Measurements from ENCODE around the gene MCF2L.

MCF2L gene

GRCh38 chr13:112979406-112979902 lies 10.4 kb downstream of the MCF2L start:
- no peak for DNase-seq (ENCODE audit: low spot score)

DNA sequence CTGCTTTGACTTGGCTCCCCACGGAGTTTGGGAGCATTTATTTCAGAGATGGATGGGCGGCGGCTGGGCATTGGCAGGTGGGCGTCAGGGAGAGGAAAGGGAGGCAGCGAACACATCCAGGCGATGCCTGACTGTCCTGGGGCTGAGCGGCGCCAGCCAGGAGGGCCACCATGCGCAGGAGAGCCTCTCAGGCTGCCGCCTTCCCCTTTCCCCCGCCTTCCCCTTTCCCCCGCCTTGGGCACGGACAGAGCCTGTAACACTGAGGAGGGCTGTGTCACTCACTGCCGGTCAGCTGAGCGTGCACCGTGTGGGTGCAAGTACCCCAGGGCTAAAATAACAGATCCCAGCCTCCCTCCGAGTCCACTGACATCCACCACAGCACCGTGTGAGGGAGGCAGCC lies 11.4 kb downstream of the MCF2L start:
- DNase-seq (ENCODE audit: low spot score): no peak

DNA sequence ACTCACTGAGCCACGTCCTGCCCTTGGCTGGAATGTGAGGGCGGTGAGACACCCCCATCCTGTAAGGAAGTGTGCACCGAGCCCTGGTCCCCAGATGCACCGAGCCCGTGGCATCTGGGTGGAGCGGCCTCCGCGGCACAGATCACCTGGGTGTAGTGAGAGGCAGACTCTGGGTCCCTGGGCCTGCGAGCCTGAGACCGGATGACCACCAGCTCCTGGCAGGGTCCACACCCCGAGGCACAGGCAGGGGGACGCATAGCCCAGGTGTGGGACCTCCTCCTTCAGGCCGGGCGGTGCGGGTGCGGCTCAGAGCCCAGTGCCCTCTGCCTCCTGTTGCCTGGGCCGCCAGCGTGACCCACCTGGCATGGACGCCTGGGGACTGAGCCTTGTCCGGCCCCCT lies 12.4 kb downstream of the MCF2L start:
- DNase-seq (ENCODE audit: low spot score): no peak

- DNase-seq (ENCODE audit: low spot score): no peak
Observed at GRCh38 chr13:112982281-112983041, 13.4 kb downstream of the MCF2L start.

DNA sequence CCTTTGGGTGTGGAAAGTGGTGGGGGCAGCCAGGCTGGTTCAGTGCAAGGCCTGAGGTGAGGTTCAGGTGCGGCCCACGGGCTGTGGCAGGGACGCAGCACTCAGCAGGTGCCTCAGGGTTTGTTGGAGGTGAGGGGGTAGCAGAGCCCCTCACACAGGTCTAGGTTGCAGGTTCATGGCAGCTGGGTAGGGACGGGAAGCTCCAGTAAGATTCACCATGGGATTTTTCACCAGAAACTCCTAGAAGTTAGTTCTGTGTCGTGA lies 14.0 kb downstream of the MCF2L start:
- DNase-seq (ENCODE audit: low spot score): no peak

GRCh38 chr13:112983428-112984196 lies 14.6 kb downstream of the MCF2L start:
- no peak for DNase-seq (ENCODE audit: low spot score)

DNA sequence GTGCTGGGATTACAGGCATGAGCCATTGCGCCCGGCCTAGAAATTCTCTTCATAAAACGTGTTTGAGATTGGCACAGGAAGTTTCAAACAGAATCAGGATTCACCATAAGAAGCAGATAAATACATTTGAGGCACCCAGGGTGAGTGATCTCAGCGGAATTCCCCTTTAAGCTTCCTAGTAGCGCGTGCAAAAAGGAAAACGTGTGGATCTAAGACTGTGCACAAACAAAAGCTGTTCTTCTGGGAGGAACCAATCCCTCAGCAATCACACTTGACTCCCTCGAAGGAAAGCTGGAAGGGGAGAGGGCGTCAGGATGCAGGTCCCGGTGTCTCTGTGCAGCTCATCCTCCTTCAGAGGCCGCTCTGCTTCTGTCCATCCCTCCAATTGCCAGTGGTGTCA lies 15.5 kb downstream of the MCF2L start:
- DNase-seq (ENCODE audit: low spot score): no peak

GRCh38 chr13:112984954-112985802 lies 16.2 kb downstream of the MCF2L start:
- no peak for DNase-seq (ENCODE audit: low spot score)

DNA sequence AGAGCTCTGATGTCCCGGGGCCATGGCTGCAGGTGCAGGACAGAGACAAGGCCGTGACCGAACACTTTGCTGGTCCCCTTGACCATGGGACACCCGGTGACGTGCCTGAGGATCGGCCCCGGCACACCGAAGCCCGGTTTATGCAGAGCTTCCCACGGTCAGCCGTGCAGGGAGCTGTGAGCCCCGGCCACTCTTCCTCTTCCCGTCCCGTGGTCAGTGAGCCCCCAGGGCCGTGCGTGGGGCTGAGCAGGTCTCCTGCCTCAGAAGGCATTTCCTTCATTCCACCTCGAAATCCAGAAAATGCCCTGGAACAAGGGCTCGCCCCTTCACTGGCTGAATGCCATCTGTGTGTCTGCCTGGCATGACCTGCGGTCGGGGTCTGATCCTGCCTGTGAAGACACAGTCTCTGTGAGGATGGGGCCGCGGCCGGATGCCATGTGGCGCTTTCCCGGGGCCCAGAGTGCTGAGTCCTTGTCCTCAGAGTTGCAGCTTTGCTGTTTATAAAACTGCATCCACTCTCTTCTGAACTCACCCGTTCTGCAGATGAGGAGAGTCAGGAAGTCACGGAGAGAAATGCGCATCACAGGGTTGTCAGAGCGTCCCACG lies 16.9 kb downstream of the MCF2L start:
- DNase-seq (ENCODE audit: low spot score): no peak

GRCh38 chr13:112986470-112986869 lies 17.5 kb downstream of the MCF2L start:
- no peak for DNase-seq (ENCODE audit: low spot score)

DNA sequence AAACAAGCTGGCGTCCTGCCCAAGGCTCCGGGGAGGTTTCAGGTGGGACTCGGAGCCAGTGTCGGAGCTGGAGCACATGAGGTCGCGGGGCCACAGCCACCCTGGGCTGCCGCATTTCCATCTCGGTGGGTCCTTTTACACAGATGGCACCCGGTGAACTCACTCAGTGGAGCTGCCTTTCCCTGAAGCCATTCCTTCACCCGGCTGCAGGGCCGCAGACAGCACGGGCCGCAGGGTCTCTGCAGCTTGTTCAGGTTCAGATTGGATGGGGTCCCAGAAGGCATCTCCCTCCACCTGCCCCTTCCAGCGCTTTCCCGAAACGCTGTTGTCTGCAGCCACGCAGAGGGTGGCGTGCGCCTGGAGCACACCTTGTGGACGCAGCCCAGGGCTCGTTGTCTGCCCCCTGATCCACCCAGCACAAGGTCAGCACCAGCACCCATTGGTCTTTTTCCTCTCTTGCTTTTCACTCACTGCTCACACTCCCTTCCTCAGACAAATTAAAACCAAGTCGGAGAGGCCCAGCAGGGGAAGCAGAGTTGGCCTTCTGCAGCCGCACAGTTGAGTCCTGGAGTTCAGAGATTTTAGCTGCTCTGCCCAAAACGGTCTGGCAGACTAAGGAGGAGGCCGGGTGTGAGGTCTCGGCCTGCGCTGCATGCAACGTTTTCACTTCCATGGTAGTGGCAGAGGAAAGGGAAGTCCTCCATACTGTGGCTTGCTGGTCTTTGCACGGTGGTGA lies 18.1 kb downstream of the MCF2L start:
- no peak for DNase-seq (ENCODE audit: low spot score)

- DNase-seq (ENCODE audit: low spot score): no peak
Observed at GRCh38 chr13:112987682-112988024, 18.6 kb downstream of the MCF2L start.

DNA sequence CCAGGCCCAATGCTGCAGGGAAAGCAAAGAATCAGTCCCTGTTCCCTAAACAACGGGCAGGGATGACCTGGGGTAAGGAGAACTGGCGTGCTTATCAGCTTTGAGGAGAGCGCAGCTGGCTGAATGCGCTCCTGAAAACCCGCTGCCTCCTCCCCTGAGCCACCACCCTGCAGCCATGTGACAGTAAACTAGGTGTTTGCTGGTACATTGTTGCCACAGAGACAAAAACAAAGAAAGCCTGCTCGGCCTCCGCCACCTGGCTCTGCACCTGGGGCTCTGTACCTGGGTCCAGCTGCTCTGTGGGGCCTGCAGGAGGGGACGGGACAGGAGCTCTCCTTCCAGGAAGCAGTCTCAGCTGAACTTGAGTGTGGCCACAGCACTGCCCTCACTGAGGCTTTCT lies 21.8 kb downstream of the MCF2L start:
- DNase-seq (ENCODE audit: low spot score): no peak

DNA sequence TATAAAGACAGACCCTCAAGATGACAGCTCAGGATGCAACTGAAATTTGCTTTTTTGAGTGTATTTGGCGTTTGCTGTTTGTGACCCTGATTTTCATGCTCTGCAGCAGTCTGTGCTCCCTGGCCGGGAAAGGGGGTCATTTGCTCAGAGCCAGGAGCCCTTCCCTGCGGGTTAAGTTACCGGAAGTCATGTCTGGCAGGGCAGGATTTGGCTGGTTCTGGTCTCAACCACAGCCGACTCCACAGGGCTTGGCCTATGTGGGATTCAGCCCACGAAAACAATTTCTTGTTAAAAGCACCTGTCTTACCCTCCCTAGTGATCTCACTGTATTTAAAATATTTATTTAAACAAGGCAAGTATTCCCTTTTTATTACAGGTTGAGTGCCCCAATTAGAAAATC lies 22.6 kb downstream of the MCF2L start:
- no peak for DNase-seq (ENCODE audit: low spot score)

- no peak for DNase-seq (ENCODE audit: low spot score)
Observed at GRCh38 chr13:112992931-112993680, 24.1 kb downstream of the MCF2L start.

DNA sequence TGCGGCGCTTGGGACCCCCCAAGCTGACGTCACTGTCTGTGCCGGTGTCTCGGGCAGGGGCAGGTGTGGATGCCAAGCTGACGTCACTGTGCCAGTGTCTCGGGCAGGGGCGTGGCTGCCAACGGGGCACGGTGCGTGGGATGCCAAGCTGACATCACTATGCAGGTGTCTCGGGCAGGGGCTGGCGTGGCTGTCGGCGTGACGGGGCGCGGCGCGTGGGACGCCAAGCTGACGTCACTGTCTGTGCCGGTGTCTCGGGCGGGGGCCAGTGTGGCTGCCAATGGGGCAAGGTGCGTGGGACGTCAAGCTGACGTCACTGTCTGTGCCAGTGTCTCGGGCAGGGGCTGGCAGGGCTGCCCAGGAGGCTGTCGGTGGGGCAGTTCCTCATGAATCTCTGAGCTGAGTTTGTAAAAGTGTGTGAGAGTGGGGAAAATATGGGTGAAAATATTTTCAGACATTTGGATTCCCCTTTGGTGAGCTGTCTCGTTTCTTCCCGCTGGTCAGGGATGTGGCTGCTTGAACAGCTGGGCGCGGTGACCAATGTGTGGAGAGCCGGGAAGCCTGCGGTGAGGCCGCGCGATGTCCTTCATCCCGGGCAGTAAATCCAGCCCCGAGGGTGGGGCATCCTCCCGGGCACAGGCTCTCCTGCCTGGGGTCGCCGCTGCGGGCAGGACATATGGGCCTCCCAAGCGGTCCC lies 25.2 kb downstream of the MCF2L start:
- DNase-seq (ENCODE audit: low spot score): no peak

- no peak for DNase-seq (ENCODE audit: low spot score)
Observed at GRCh38 chr13:112994781-112995355, 25.9 kb downstream of the MCF2L start.

GRCh38 chr13:112995395-112996191 lies 26.6 kb downstream of the MCF2L start:
- no peak for DNase-seq (ENCODE audit: low spot score)

DNA sequence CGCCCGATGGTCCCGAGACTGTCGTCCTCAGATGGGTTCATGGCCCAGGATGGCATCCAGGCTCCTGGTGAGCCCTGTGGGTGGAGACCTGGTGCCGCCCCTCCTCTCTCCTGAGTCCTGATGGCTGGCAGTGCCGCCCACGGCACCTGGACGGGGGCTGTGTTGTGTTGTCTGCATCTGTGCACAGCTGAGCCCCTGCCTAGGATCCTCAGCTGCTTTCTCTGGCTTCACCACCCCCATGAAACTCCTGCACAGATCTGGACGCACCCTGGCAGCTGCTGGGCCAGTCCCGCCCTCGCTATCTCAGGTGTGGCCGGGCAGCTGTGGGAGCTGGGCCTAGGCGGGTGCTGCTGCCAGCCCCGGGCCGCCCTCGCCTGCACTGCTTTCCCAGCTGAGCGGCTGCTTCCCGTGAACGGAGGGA lies 27.7 kb downstream of the MCF2L start:
- no peak for DNase-seq (ENCODE audit: low spot score)
